Fibroblast of the aortic adventitia (primary cell): ENCODE results near the gene ERC2. TPM values are rescaled to one million over a fixed set of nuclear protein-coding genes. Genes with fewer than 3 reads are reported as not detected.

Source experiments
- DNase-seq: peaks from one replicate; pipeline ENCODE4 v3.0.0-alpha.2; 2010; ENCODE audit warnings: low read depth
- H3K4me3 ChIP-seq: 2 replicates; pipeline ENCODE4 v1.5.1; 2011; ENCODE audit warnings: low read depth, mild to moderate bottlenecking, control low read depth, low read length, moderate library complexity
- CTCF ChIP-seq: IDR thresholded peaks from 2 replicates; pipeline ENCODE4 v1.5.1; 2011; ENCODE audit warnings: mild to moderate bottlenecking, low read length, control low read depth, inconsistent platforms; ENCODE audit not compliant: insufficient read depth
- total RNA-seq: library from RNA; depleted of rRNA; stranded (reverse); fragments of >200 nt; gene quantifications from 2 replicates; pipeline ENCODE4 v1.2.3, GENCODE V29; 2012; ENCODE audit warnings: low replicate concordance

Gene ERC2
- total RNA-seq, 1 donor: 0.09 TPM

- TF ChIP-seq CTCF: no peak
- DNase-seq: no peak
- no peak overlapping the region for H3K4me3 ChIP-seq
Measured at GRCh38 chr3:55559500-55560423, 908.5 kb downstream of the ERC2 start.

- no peak for DNase-seq
- TF ChIP-seq CTCF: no peak
- no peak overlapping the region for H3K4me3 ChIP-seq
Measured at GRCh38 chr3:55558316-55558715, 910.0 kb downstream of the ERC2 start.

GRCh38 chr3:55557549-55557948, 910.7 kb downstream of the ERC2 start:
- no peak for TF ChIP-seq CTCF
- no peak for DNase-seq
- H3K4me3 ChIP-seq: no peak overlapping the region

GRCh38 chr3:55556619-55557537, 911.4 kb downstream of the ERC2 start:
- no peak for TF ChIP-seq CTCF
- H3K4me3 ChIP-seq: no peak overlapping the region
- no peak for DNase-seq

- DNase-seq: peak; percentile 8
- no peak overlapping the region for H3K4me3 ChIP-seq
- no peak for TF ChIP-seq CTCF
Measured at GRCh38 chr3:55555873-55556618, 912.2 kb downstream of the ERC2 start.
